SK-N-MC (cell line): ENCODE measurements around the gene MAML2.

ENCODE experiments used
- DNase-seq: peaks from one replicate; pipeline ENCODE4 v3.0.0-alpha.2; 2011; ENCODE audit warnings: low read depth, low spot score
- H3K27ac ChIP-seq: fragments of 200-600 bp; sonication (generic); 2 replicates; pipeline ENCODE4 v1.5.1; 2016; ENCODE audit warnings: mixed run types
- H3K36me3 ChIP-seq: fragments of 200-600 bp; sonication (generic); 2 replicates; pipeline ENCODE4 v1.6.1; 2017; ENCODE audit warnings: antibody characterized with exemption, low read length, mixed read lengths; ENCODE audit not compliant: insufficient read depth
- H3K4me3 ChIP-seq: fragments of 200-600 bp; sonication (generic); 2 replicates; pipeline ENCODE4 v1.5.1; 2016
- H3K9ac ChIP-seq: fragments of 200-600 bp; sonication (generic); 2 replicates; pipeline ENCODE4 v1.8.0; 2017; ENCODE audit warnings: mixed run types, mixed read lengths; ENCODE audit not compliant: insufficient read length
- H3K9me3 ChIP-seq: fragments of 200-600 bp; sonication (generic); 2 replicates; pipeline ENCODE4 v1.6.1; 2017; ENCODE audit warnings: low read depth, mild to moderate bottlenecking, antibody characterized with exemption, low read length, moderate library complexity, mixed read lengths
- EZH2 ChIP-seq: fragments of 200-600 bp; sonication (generic); IDR thresholded peaks from one replicate; pipeline ENCODE4 v1.6.1; 2017; ENCODE audit warnings: antibody characterized with exemption
- FOXP2 ChIP-seq: optimal IDR thresholded peaks from 2 replicates; pipeline ENCODE3; 2011; ENCODE audit warnings: mild to moderate bottlenecking, moderate library complexity; ENCODE audit not compliant: insufficient read depth; ENCODE audit errors: extremely low read length, control extremely low read depth
- POLR2AphosphoS5 ChIP-seq: IDR thresholded peaks from 2 replicates; pipeline ENCODE4 v1.6.1; 2012; ENCODE audit warnings: mild to moderate bottlenecking, low read depth, low read length, borderline replicate concordance

Gene MAML2

DNA sequence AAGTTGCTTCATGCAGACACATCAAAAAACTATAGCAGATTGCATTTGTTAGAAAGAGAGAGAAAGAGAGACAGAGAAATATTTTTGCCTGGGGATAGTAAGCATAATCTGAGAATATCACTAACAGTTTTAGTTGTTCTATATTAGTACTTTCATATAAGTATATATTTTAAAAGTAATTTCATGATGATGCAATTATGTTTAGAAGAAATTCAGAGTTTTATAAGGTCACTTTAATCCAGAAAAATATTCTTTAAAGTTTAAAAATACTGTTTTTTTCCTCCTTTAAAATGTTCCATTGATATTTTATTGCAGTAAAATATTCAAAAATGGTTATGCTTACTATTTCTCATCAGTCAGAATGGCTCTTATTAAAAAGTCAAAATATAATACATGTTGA is 332.3 kb downstream of the MAML2 start:
- Histone ChIP-seq H3K9me3 (no peaks in the 10 kb centered on the region), H3K36me3 (no peaks in the 10 kb centered on the region), H3K9ac (no peak overlapping the region), H3K27ac (no peak overlapping the region), H3K4me3 (no peak overlapping the region)
- TF ChIP-seq POLR2AphosphoS5, result no peak
- no peak for TF ChIP-seq FOXP2
- TF ChIP-seq EZH2, result no peak
- DNase-seq, result no peak

DNA sequence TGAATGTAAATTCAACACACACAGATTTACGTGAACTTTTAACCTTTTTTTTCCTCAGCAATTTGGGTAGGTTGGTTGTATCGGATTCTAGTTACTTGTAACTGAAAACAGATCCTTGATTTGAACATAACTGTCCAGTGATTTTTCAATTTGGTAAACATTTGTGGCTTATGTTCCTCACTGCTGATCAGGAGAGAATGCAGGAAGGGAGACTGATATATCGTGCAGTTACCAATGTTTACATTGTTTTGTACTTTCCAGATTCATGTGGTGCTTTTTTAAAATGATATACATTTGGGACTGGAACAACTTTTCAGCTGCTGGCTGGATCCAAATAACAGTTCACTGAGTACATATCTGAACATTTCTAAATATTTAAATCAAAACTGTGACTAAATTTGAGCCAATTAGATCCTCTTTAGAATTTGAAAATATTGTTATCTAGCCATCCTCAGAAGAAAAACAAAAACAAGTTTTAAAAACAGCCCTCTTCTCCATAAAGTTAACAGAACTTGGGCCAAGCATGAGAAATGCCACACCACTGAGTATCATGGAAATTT is 334.8 kb downstream of the MAML2 start:
- no peaks in the 10 kb centered on the region for H3K9me3 ChIP-seq
- DNase-seq, result no peak
- TF ChIP-seq POLR2AphosphoS5 (no peak), EZH2 (no peak), FOXP2 (no peak)
- H3K4me3 ChIP-seq, result no peak overlapping the region
- no peaks in the 10 kb centered on the region for H3K36me3 ChIP-seq
- no peak overlapping the region for H3K9ac ChIP-seq
- no peak overlapping the region for H3K27ac ChIP-seq

DNA sequence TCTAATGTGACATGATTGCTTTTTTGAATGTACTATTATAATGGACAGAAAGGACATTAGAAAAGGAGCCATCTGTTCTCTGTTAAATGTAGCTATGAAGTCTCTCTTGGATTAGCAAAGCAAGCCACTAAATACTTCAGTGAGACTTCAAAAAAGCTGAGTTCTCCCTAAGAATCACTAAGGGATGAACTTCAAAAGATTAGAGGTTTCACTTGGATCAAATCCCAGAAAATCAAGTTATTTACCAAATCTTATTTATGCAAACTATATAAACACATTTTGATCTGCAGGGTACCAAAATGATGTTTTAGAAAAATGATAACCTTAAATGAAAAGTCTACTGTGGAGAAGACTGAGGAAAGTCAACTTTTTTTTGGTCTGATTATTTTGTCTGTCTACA is 337.0 kb downstream of the MAML2 start:
- H3K27ac ChIP-seq, result no peak overlapping the region
- no peak overlapping the region for H3K9ac ChIP-seq
- H3K9me3 ChIP-seq, result no peaks in the 10 kb centered on the region
- H3K4me3 ChIP-seq, result no peak overlapping the region
- no peaks in the 10 kb centered on the region for H3K36me3 ChIP-seq
- no peak for DNase-seq
- TF ChIP-seq FOXP2 (no peak), POLR2AphosphoS5 (no peak), EZH2 (no peak)

DNA sequence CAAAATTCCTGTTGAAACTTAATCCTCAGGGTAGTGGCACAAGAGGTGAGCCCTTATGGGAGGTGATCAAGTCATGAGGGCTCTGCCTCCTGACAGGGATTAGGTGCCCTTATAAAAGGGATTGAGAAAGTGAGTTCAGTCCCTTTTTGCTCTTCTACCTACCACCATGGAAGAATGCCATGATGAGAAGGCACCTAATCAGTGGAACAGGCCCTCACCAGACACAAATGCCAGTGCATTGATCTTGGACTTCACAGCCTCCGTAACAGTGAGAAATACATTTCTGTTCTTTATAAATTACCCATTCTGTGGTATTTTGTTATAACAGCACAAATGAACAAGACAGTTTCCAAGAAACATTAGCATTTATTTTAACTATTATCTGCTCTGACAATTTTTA is 338.1 kb downstream of the MAML2 start:
- no peak for TF ChIP-seq POLR2AphosphoS5
- TF ChIP-seq EZH2, result no peak
- no peak for TF ChIP-seq FOXP2
- DNase-seq, result no peak

DNA sequence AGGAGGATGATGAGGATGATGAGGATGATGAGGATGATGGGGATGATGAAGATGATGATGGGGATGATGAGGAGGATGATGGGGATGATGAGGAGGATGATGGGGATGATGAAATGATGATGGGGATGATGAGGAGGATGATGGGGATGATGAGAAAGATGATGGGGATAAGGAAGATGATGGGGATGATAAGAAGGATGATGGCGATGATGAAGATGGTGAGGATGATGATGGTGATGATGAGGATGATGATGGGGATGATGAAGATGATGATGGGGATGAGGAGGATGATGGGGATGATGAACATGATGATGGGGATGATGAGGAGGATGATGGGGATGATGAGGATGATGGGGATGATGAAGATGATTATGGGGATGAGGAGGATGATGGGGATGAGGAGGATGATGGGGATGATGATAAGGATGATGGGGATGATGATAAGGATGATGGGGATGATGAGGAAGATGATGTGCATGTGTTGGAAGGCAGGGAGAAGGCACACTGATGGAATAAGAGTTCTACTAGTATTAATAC is 340.2 kb downstream of the MAML2 start:
- TF ChIP-seq EZH2 (no peak), FOXP2 (no peak), POLR2AphosphoS5 (no peak)
- DNase-seq, result no peak
- H3K36me3 ChIP-seq, result no peaks in the 10 kb centered on the region

More for the DNA sequence above, 338.1 kb downstream of the MAML2 start:
- H3K9me3 ChIP-seq, result no peaks in the 10 kb centered on the region
- no peak overlapping the region for H3K27ac ChIP-seq
- H3K4me3 ChIP-seq, result no peak overlapping the region
- no peak overlapping the region for H3K9ac ChIP-seq
- H3K36me3 ChIP-seq, result no peaks in the 10 kb centered on the region

DNA sequence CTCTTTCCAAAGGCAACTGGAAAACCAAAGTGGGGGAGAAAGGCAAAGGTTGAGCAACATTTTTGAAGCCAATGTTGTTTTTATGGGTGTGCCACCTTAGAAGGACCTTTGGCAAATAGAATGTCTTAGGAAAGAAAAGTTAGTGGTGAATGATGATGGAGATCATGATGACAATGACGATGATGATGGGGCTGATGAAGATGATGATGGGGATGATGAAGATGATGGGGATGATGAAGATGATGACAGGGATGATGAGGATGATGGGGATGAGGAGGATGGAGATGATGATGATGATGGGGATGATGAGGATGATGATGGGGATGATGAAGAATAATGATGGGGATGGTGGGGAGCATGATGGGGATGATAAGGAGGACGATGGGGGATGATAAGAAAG is 340.7 kb downstream of the MAML2 start:
- Histone ChIP-seq H3K27ac (no peak overlapping the region), H3K9me3 (no peaks in the 10 kb centered on the region), H3K4me3 (no peak overlapping the region), H3K9ac (no peak overlapping the region), H3K36me3 (no peaks in the 10 kb centered on the region)
- TF ChIP-seq FOXP2 (no peak), POLR2AphosphoS5 (no peak), EZH2 (no peak)
- no peak for DNase-seq

More for the DNA sequence above, 340.2 kb downstream of the MAML2 start:
- H3K9ac ChIP-seq, result no peak overlapping the region
- no peak overlapping the region for H3K27ac ChIP-seq
- no peak overlapping the region for H3K4me3 ChIP-seq
- H3K9me3 ChIP-seq, result no peaks in the 10 kb centered on the region

DNA sequence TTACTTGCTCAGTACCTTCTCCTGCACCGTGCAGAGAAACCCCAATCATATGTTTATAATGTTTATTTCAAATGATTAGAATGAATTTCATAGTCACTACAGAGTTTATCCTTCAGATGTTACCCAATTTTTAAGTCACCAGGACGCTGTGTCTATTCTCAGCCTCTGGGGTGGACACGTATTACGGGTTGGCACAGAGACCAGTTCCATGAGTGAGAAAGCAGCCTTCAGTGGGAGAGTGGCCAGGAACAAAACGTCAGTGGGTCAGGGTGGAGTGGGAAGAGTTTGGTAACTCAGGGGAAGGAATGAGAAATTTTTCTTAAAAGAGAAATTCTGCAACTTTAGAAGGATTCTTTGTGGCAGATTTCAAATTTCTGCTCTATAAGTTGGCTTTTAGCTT is 342.0 kb downstream of the MAML2 start:
- no peak overlapping the region for H3K27ac ChIP-seq
- DNase-seq, result no peak
- no peaks in the 10 kb centered on the region for H3K9me3 ChIP-seq
- H3K9ac ChIP-seq, result no peak overlapping the region
- no peak overlapping the region for H3K4me3 ChIP-seq
- no peaks in the 10 kb centered on the region for H3K36me3 ChIP-seq
- TF ChIP-seq EZH2 (no peak), POLR2AphosphoS5 (no peak)

DNA sequence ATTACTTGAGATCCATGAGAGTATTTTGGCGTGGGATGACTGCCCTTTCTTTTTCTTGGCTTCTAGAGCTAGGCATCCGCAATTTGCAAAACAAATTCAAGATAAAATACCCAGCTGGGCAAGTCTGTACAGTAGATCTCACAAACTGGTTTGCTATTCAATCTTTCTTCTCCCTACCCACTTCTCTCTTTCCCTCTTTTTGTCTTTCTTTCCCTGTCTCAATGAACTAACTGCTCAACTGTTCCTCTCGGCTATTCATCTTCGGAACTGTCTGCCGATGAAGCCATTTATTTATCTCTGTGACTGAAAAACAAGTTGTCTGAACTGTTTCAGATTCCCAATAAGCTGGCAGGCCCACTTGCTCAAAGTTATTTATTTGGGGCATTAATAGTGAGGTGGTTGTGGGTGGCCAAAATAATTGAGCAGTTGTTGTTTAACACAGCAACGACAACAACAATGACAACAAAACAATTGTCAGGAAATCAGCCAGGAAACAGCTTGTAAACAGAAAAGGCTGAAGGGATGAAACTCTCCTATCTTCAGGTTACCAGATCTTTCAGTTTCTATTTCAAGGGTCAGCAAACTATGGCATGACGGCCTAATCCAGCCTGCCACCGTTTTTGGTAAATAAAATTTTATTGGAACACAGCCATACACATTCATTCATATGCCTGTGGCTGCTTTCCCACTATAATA is 343.1 kb downstream of the MAML2 start:
- H3K27ac ChIP-seq, result no peak overlapping the region
- H3K9me3 ChIP-seq, result no peaks in the 10 kb centered on the region
- no peak overlapping the region for H3K9ac ChIP-seq
- TF ChIP-seq FOXP2 (no peak), POLR2AphosphoS5 (no peak), EZH2 (no peak)
- H3K36me3 ChIP-seq, result no peaks in the 10 kb centered on the region
- no peak overlapping the region for H3K4me3 ChIP-seq
- no peak for DNase-seq
